ENCODE data around the gene ZDHHC24. TPM values are rescaled to one million over a fixed set of nuclear protein-coding genes. Genes with fewer than 3 reads are reported as not detected.

The ZDHHC24 gene
- total RNA-seq, 1 experiment from 2014 or later, result 10.5 TPM

DNA sequence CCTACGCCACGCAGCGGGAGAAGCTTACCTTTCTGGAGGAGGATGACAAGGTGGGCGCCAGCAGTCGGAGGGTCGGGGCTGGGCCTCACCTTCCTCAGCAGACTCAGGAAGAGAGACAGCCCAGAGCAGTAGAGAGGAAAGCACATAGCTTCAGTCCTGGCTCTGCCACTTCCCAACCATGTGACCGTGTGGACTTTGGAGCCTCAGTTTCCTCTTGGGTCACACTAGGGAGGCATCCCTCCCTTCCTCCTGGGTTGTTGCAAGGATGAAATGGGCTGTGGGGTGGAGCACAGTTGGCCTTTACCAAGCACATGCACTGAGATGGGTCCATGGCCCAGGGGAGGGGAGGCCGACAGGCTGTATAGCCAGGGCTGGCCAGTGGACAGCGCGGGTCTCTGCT is 52.7 kb downstream of the ZDHHC24 start:
- no peak overlapping the region for H3K4me3 ChIP-seq (replicated peaks in 1 of 2; ENCODE audit: low read depth in 1 of 2, low read length in 2 of 2)
- intact Hi-C loops (cut with micrococcal nuclease), result no loop called here
- H3K79me2 ChIP-seq (ENCODE audit: insufficient read depth, low read length), result no peaks in the 10 kb centered on the region
- ChIA-PET RAD21 (ENCODE audit: low non-redundant PET in 1 of 2, low total read pairs in 2 of 2, uncharacterized antibody in 2 of 2, unreplicated experiment in 2 of 2) (no interaction called here), POLR2A (no interaction called here), CTCF (interaction anchor here (1.4 kb wide), 1 partner anchor 17 kb away, joined by 4 read pairs; the partner anchor contains the start of gene BBS1)
- H3K27ac ChIP-seq (ENCODE audit: low read depth, low read length), result no peak overlapping the region
- H4K20me1 ChIP-seq (ENCODE audit: insufficient read depth), result no peaks in the 10 kb centered on the region
- BruUV-seq (replicated peaks), result no TSS peak
- H3K27me3 ChIP-seq (ENCODE audit: insufficient read depth, low read length), result no peaks in the 10 kb centered on the region
- TF ChIP-seq ATF3 (IDR thresholded peaks at IDR 0.05), result no peak
- no peak overlapping the region for H3K4me2 ChIP-seq (ENCODE audit: low read length)
- H3K9me3 ChIP-seq (ENCODE audit: control insufficient read depth in 1 of 2, insufficient read depth in 1 of 2, low read depth in 1 of 2, low read length in 2 of 2), result no peaks in the 10 kb centered on the region
- peaks cover 0 to 4% of the 10 kb centered on the region in 2 experiments; a peak in 1 of 4 replicates for H3K36me3 ChIP-seq (ENCODE audit: control insufficient read depth in 1 of 2, insufficient read depth in 2 of 2, low read length in 2 of 2)
- H3K4me1 ChIP-seq (ENCODE audit: control insufficient read depth in 1 of 2, insufficient read depth in 2 of 2, low read length in 2 of 2), result no peaks in the 10 kb centered on the region
- DNase-seq (ENCODE audit: low read depth, low spot score), result no peak
- H3K9ac ChIP-seq (ENCODE audit: low read length), result no peak overlapping the region
- no peak for ATAC-seq
- no peak overlapping the region for H2AFZ ChIP-seq (ENCODE audit: low read depth, low read length, poor library complexity, severe bottlenecking)
- H3K9me2 ChIP-seq (ENCODE audit: insufficient read depth), result no peaks in the 10 kb centered on the region

DNA sequence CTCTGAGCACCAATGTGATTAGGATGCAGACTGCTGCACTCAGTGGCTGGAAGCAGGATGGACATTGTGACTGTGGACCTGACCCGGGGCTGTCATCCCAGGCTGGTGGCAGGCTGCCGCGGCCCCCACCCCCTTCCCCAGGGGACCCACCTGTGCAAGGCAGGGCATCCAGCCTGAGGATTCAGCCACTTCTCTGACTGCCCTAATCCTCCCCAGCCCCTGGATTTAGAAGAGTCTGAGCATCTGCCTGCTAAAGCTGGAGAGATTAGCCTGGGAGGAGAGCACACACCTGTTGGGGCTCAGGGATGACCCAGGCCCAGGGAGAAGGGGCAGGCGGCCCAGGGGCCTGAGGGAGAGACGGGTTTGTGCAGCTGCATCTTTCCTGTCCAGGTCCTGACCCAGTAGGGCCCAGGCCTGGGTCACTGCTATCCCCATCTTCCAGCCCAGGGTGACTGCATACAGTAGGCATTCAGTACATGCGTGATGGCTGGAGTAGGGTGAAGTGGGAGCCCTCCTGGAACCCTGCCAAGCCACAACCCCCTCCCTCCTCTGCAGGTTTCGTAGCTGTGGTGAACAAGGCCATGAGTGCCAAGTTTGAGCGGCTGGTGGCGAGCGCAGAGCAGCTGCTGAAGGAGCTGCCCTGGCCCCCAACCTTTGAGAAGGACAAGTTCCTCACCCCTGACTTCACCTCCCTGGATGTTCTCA is 53.5 kb downstream of the ZDHHC24 start:
- Histone ChIP-seq H2AFZ (ENCODE audit: low read depth, low read length, poor library complexity, severe bottlenecking) (no peak overlapping the region), H3K79me2 (ENCODE audit: insufficient read depth, low read length) (no peaks in the 10 kb centered on the region), H3K36me3 (ENCODE audit: control insufficient read depth in 1 of 2, insufficient read depth in 2 of 2, low read length in 2 of 2) (peaks cover 0 to 4% of the 10 kb centered on the region in 2 experiments; a peak in 1 of 4 replicates), H3K9me2 (ENCODE audit: insufficient read depth) (no peaks in the 10 kb centered on the region), H3K9ac (ENCODE audit: low read length) (no peak overlapping the region), H3K4me3 (replicated peaks in 1 of 2; ENCODE audit: low read depth in 1 of 2, low read length in 2 of 2) (no peak overlapping the region), H3K27ac (ENCODE audit: low read depth, low read length) (no peak overlapping the region), H3K4me2 (ENCODE audit: low read length) (no peak overlapping the region), H4K20me1 (ENCODE audit: insufficient read depth) (no peaks in the 10 kb centered on the region), H3K9me3 (ENCODE audit: control insufficient read depth in 1 of 2, insufficient read depth in 1 of 2, low read depth in 1 of 2, low read length in 2 of 2) (no peaks in the 10 kb centered on the region), H3K4me1 (ENCODE audit: control insufficient read depth in 1 of 2, insufficient read depth in 2 of 2, low read length in 2 of 2) (no peaks in the 10 kb centered on the region), H3K27me3 (ENCODE audit: insufficient read depth, low read length) (no peaks in the 10 kb centered on the region)
- POLR2A ChIA-PET, result no interaction called here
- BruUV-seq (replicated peaks), result no TSS peak
- intact Hi-C loops (cut with micrococcal nuclease), result no loop called here
- CTCF ChIA-PET, result interaction anchor here (1.4 to 2.1 kb wide), 2 partner anchors 12 to 18 kb away, joined by 4 to 16 read pairs; partner anchors contain the start of genes BBS1 and DPP3
- RAD21 ChIA-PET (ENCODE audit: low non-redundant PET in 1 of 2, low total read pairs in 2 of 2, uncharacterized antibody in 2 of 2, unreplicated experiment in 2 of 2), result no interaction called here
- DNase-seq (ENCODE audit: low read depth, low spot score) (no peak), ATAC-seq (no peak)
- no peak for TF ChIP-seq SRF (IDR thresholded peaks at IDR 0.05; ENCODE audit: low read depth)
- no peak for TF ChIP-seq JUND (IDR thresholded peaks at IDR 0.05)
- TF ChIP-seq REST (IDR thresholded peaks at IDR 0.05; ENCODE audit: low read depth), result no peak
- no peak for TF ChIP-seq RAD21 (IDR thresholded peaks at IDR 0.05; ENCODE audit: low read depth)
- no peak for TF ChIP-seq EZH2phosphoT487 (IDR thresholded peaks at IDR 0.05; ENCODE audit: borderline replicate concordance)
- TF ChIP-seq EGR1 (IDR thresholded peaks at IDR 0.05; ENCODE audit: low read depth), result no peak
- no peak for TF ChIP-seq TCF7L2 (IDR thresholded peaks at IDR 0.05; ENCODE audit: borderline replicate concordance, extremely low read depth, insufficient read depth, insufficient read length)
- no peak for TF ChIP-seq YY1 (IDR thresholded peaks at IDR 0.05; ENCODE audit: extremely low read depth, insufficient replicate concordance, low read depth, low read length)
- TF ChIP-seq ZBTB33 (IDR thresholded peaks at IDR 0.05; ENCODE audit: extremely low read depth, insufficient replicate concordance, low read length), result no peak

All from HCT116 (cell line).